Activated T-helper 1 cell treated with anti-CD3 and anti-CD28 coated beads, Interleukin-12 subunit alpha, Interleukin-12 subunit beta, Interleukin-2, Interleukin-4 antibody, amounts not matched to agents 30 ng/mL and 10 ng/mL and 1 ng/mL, durations not matched to agents 14 hours and 24 hours and 36 hours (primary cell): ENCODE data around the gene EPHB1. TPM values are rescaled to one million over a fixed set of nuclear protein-coding genes. Genes with fewer than 3 reads are reported as not detected.

Source experiments
- DNase-seq: peaks from one replicate; pipeline ENCODE4 v3.0.0; 2021; ENCODE audit warnings: low spot score
- H3K27ac Mint-ChIP-seq: one replicate; pipeline ENCODE4 v1.8.0; 2021; ENCODE audit warnings: mild to moderate bottlenecking, mixed read lengths
- H3K27me3 Mint-ChIP-seq: one replicate; pipeline ENCODE4 v1.8.0; 2022; ENCODE audit warnings: mild to moderate bottlenecking, moderate library complexity, mixed read lengths; ENCODE audit not compliant: insufficient read depth
- H3K36me3 Mint-ChIP-seq: one replicate; pipeline ENCODE4 v1.8.0; 2021; ENCODE audit warnings: low read depth, mixed read lengths
- H3K4me1 Mint-ChIP-seq: one replicate; pipeline ENCODE4 v1.8.0; 2021; ENCODE audit warnings: low read depth, mixed read lengths
- H3K4me3 Mint-ChIP-seq: one replicate; pipeline ENCODE4 v1.8.0; 2021; ENCODE audit warnings: mild to moderate bottlenecking, moderate library complexity, mixed read lengths
- H3K9me3 Mint-ChIP-seq: one replicate; pipeline ENCODE4 v1.8.0; 2021; ENCODE audit warnings: mixed read lengths
- intact Hi-C: fragments of 100-400 bp; cut with micrococcal nuclease; formaldehyde crosslinking; loops from one replicate; pipeline ENCODE4 v1.15.1; 2024
- total RNA-seq: library from RNA; stranded (reverse); gene quantifications from 2 replicates; pipeline ENCODE4 v1.2.3, GENCODE V29; 2022

EPHB1 gene
- total RNA-seq, 1 donor from 2014 or later: 5.2 TPM

DNA sequence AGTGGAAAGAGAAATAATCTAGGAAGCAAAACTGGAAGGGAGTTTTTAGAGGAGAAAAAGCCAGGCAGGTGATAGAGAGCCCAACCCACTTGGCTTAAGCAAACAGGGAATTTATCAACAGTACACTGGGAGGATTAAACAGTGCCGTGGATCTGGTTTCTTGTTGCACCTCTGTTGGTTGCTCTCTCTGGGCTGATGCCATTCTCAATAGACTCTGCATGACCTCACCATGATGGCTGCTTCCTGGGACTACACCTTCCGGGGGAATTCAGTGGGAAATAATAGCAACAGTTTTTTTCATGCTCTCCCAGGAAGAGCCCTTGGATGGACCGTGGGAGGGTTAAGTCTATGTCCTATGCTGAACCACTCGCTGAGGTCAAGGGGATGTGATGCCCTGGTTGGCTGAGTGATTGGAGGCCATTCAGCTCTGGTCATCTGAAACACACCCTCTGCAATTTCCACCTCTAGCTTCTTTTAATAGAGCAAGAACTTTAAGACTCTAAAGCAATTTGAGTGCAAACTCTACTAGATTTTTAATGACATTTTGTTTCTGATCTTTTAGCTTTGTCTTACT, 74.2 kb downstream of the EPHB1 start:
- intact Hi-C loops: no loop called here
- Mint-ChIP-seq H3K4me1 (no peaks in the 10 kb centered on the region), H3K9me3 (no peaks in the 10 kb centered on the region), H3K36me3 (no peaks in the 10 kb centered on the region), H3K4me3 (no peak overlapping the region), H3K27ac (no peak overlapping the region), H3K27me3 (peaks cover 18% of the 10 kb centered on the region)
- no peak for DNase-seq

GRCh38 chr3:134871818-134872217, 76.8 kb downstream of the EPHB1 start:
- Mint-ChIP-seq H3K4me1 (no peaks in the 10 kb centered on the region), H3K27me3 (peaks cover 10% of the 10 kb centered on the region), H3K27ac (no peak overlapping the region), H3K9me3 (no peaks in the 10 kb centered on the region), H3K4me3 (no peak overlapping the region), H3K36me3 (no peaks in the 10 kb centered on the region)
- intact Hi-C loops: no loop called here
- DNase-seq: no peak

GRCh38 chr3:134872440-134873388, 77.7 kb downstream of the EPHB1 start:
- Mint-ChIP-seq H3K4me1 (no peaks in the 10 kb centered on the region), H3K36me3 (no peaks in the 10 kb centered on the region), H3K27me3 (peaks cover 11% of the 10 kb centered on the region), H3K4me3 (no peak overlapping the region), H3K9me3 (no peaks in the 10 kb centered on the region), H3K27ac (no peak overlapping the region)
- DNase-seq: no peak
- intact Hi-C loops: no loop called here

DNA sequence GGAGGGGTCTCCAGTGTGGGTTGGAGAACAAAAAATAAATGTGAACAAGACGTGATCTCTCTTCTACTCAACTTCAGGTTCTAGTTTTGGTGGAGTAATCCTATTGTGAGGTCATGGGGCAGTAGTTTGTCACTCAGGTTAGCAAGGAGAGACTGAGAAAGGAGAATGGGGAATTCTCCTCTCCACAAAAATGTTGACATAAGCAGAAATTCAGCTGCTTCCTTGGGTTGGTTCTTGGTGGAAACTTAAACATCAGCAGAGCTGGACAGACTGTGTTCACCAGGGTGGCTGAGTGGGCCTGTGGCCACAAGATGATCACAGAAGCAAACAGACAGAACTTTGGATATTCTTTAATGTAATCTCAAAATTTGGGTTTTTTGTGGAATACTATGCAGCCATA, 78.7 kb downstream of the EPHB1 start:
- Mint-ChIP-seq H3K4me3 (no peak overlapping the region), H3K27me3 (peaks cover 8% of the 10 kb centered on the region), H3K27ac (no peak overlapping the region), H3K36me3 (no peaks in the 10 kb centered on the region), H3K9me3 (no peaks in the 10 kb centered on the region), H3K4me1 (no peaks in the 10 kb centered on the region)
- intact Hi-C loops: no loop called here
- no peak for DNase-seq

DNA sequence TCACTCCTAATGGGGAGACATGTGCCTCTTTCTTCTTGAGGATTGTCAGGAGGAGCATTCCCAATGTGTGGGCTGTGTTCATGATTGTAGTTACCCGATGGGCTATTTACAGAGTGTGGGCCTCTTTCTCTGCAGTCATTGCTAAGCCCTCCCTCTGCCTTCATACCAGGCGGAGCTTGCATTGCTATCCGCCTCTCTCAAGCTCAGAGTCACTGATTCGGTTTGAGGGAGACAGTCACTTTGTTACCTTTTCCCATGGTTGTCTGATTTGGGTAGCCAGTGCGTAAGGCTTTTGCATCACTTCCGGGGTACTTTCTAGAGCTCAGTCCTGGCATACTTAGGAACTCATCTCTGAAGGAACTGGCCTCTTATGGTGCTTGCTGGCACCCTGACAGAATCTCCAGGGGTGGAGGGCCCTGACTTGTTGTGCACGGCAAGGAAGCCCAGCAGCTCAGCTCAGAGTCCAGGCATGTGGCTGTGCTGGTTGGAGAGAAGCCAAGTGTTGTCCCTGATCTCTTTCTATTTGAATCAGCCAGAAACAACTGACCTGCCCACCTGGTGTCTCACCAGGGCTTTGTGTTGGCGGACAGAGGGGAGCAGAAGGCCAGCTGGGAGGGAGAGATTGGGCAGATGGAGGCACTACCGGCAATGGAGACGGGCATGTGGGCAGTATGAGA, 79.8 kb downstream of the EPHB1 start:
- Mint-ChIP-seq H3K4me3 (no peak overlapping the region), H3K9me3 (no peaks in the 10 kb centered on the region), H3K27ac (no peak overlapping the region), H3K4me1 (no peaks in the 10 kb centered on the region), H3K27me3 (peaks cover 8% of the 10 kb centered on the region), H3K36me3 (no peaks in the 10 kb centered on the region)
- intact Hi-C loops: no loop called here
- DNase-seq: no peak

DNA sequence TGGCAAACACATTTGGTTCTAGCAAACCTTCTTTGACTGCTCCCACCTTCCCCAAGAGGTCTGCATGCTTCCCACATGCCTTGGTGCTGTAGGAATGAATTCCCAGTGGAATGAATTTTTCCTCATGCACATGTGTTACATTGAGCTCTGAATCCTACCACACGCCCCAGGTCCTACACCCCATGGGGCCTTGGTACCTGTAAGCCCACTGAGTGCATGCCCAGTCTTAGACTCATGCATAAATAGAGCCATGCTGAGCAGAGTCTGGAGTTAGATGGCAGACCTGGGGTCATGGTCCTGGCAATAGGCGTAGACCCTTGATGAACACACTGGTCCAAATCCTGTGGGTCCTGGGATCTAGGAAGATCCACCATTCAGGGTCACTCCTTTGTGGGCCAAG, 81.8 kb downstream of the EPHB1 start:
- Mint-ChIP-seq H3K36me3 (no peaks in the 10 kb centered on the region), H3K9me3 (no peaks in the 10 kb centered on the region), H3K27me3 (peaks cover 4% of the 10 kb centered on the region), H3K27ac (no peak overlapping the region), H3K4me1 (no peaks in the 10 kb centered on the region), H3K4me3 (no peak overlapping the region)
- DNase-seq: no peak
- intact Hi-C loops: no loop called here

DNA sequence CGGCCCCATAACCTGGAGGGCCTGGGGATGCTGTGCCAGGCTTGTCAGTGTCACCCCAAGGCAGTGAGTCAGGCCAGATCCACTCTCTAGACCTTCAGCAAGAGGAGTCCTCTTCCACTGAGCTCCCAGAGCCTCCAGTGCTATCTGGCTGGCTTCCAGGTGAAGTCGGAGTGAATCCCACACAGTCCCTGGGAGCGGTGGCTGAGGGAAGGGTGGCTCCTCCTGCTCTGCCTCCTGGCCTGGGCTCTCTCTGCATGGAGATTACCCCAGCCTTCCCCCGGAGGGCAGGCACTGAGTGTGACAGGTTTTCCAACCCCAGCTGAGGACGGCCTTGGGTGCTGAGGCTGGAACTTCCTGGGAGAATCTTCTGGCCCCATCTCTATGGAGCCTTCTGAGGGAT, 82.7 kb downstream of the EPHB1 start:
- Mint-ChIP-seq H3K9me3 (no peaks in the 10 kb centered on the region), H3K27ac (no peak overlapping the region), H3K27me3 (peaks cover 2% of the 10 kb centered on the region), H3K36me3 (no peaks in the 10 kb centered on the region), H3K4me3 (no peak overlapping the region), H3K4me1 (no peaks in the 10 kb centered on the region)
- no peak for DNase-seq
- intact Hi-C loops: no loop called here

GRCh38 chr3:134879990-134880389, 84.9 kb downstream of the EPHB1 start:
- H3K36me3 Mint-ChIP-seq: no peaks in the 10 kb centered on the region
- H3K27me3 Mint-ChIP-seq: peaks cover 11% of the 10 kb centered on the region
- H3K4me1 Mint-ChIP-seq: peaks cover 5% of the 10 kb centered on the region
- no peak overlapping the region for H3K27ac Mint-ChIP-seq
- no peak for DNase-seq
- intact Hi-C loops: no loop called here
- H3K4me3 Mint-ChIP-seq: no peak overlapping the region
- no peaks in the 10 kb centered on the region for H3K9me3 Mint-ChIP-seq

DNA sequence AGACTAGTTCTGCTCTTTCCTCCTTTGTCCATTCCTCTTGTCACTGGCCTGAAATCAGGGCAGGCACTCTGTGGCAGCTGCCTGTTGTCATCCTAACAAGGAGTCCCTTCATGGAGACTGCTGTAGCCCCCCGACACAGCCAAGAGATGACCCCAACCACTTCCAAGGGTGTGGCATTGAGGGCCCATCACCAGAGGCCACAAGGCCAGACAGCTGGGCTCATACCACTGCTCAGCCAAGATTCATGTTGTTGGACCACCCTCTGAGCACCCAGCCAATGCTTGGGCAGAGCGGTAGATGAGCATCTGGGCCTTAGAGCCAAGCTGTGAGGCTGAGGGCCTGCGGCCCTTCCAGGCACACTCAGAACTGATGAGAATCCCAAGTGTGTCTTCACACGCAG, 85.4 kb downstream of the EPHB1 start:
- Mint-ChIP-seq H3K27ac (no peak overlapping the region), H3K36me3 (no peaks in the 10 kb centered on the region)
- no peak for DNase-seq

DNA sequence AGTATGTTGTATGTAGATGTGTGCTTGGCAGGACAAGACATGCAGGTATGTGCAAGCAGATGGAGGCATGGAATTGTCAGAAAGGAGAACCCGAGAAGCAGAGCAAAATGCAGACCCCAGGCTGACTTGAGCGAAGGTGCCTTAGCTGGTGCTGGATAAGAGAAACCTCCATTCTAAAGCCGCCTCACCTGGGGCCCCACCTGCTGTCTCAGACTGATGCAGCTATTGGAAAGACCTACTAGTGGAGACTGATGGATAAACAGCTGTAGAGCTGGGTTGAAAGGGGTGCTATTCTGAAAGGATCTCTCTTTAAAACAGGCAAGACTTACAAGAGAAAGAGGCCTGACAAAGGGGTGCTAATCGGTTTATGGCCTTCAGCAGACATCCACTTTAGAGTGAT, 86.2 kb downstream of the EPHB1 start:
- H3K4me3 Mint-ChIP-seq: no peak overlapping the region
- no peak for DNase-seq
- no peaks in the 10 kb centered on the region for H3K36me3 Mint-ChIP-seq
- no peak overlapping the region for H3K27ac Mint-ChIP-seq
- peaks cover 12% of the 10 kb centered on the region for H3K27me3 Mint-ChIP-seq
- H3K4me1 Mint-ChIP-seq: peaks cover 14% of the 10 kb centered on the region
- H3K9me3 Mint-ChIP-seq: no peaks in the 10 kb centered on the region
- intact Hi-C loops: no loop called here

More for the DNA sequence above, 85.4 kb downstream of the EPHB1 start:
- peaks cover 12% of the 10 kb centered on the region for H3K27me3 Mint-ChIP-seq
- H3K4me3 Mint-ChIP-seq: no peak overlapping the region
- intact Hi-C loops: no loop called here
- H3K9me3 Mint-ChIP-seq: no peaks in the 10 kb centered on the region
- peaks cover 6% of the 10 kb centered on the region for H3K4me1 Mint-ChIP-seq

- intact Hi-C loops: no loop called here
- Mint-ChIP-seq H3K36me3 (no peaks in the 10 kb centered on the region), H3K27ac (no peak overlapping the region), H3K9me3 (no peaks in the 10 kb centered on the region), H3K4me3 (no peak overlapping the region), H3K4me1 (peaks cover 14% of the 10 kb centered on the region), H3K27me3 (peaks cover 12% of the 10 kb centered on the region)
- DNase-seq: no peak
Measured at GRCh38 chr3:134883697-134884385, 88.8 kb downstream of the EPHB1 start.

DNA sequence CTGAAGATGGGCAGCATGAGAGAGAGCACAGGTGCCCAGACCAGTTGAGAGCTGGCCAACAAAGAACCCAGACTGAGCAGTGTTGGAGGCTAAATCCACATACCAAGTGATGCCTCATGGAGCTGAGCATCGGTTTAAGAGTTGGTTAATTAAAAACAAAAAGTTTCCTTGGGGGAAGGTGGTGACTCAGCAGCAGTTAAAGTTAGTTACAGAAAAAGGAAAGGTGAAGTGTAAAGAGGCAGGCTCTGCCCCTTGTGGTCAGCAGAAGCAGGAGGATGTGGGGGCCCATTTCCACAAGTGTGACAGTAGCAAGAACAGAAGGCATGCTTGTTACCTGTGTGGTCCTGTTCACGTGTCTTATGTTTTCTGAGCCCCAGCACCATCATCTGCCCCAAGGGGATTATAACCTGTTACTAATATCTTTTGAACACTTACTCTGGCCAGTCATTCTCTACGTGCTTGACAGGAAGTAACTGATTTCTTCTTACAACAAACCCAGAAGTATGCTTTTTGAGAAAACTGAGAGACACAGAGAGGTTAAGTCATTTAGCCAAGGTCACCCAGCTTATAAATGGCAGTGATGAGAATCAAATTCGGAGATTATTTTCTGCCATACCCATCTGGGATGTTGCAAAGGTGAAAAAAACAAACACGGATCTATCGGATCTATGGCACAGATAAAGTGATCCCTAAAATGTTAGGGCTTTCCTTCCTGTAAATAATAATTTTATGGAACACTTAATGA, 91.0 kb downstream of the EPHB1 start:
- no peak overlapping the region for H3K27ac Mint-ChIP-seq
- no peaks in the 10 kb centered on the region for H3K9me3 Mint-ChIP-seq
- H3K36me3 Mint-ChIP-seq: no peaks in the 10 kb centered on the region
- no peak for DNase-seq
- peaks cover 14% of the 10 kb centered on the region for H3K4me1 Mint-ChIP-seq
- intact Hi-C loops: no loop called here
- peaks cover 14% of the 10 kb centered on the region for H3K27me3 Mint-ChIP-seq
- H3K4me3 Mint-ChIP-seq: no peak overlapping the region
